ENCODE results near the gene GP1BA. TPM values are rescaled to one million over a fixed set of nuclear protein-coding genes. Genes with fewer than 3 reads are reported as not detected.

GP1BA gene
- not detected in 2 replicates for total RNA-seq

GRCh38 chr17:4931963-4932362, at the start of gene GP1BA:
TSS of gene GP1BA (plus strand) at chr17:4932277. CDS start at chr17:4932605, 328 bp downstream.
- no peak for DNase-seq

GRCh38 chr17:4884489-4884888, 47.6 kb upstream of the GP1BA start:
- DNase-seq = no peak

- no peak for DNase-seq
These were observed 45.2 kb upstream of the GP1BA start for GRCh38 chr17:4886830-4887229.

- DNase-seq = no peak
These were observed 44.5 kb upstream of the GP1BA start for GRCh38 chr17:4887581-4887980.

- DNase-seq = no peak
These were observed 40.4 kb upstream of the GP1BA start for GRCh38 chr17:4891411-4892410.

- no peak for DNase-seq
These were observed 39.4 kb upstream of the GP1BA start for GRCh38 chr17:4892499-4893221.

GRCh38 chr17:4893272-4893671, 38.8 kb upstream of the GP1BA start:
- DNase-seq = no peak

GRCh38 chr17:4893721-4894560, 38.1 kb upstream of the GP1BA start:
- no peak for DNase-seq

- no peak for DNase-seq
These were observed 37.0 kb upstream of the GP1BA start for GRCh38 chr17:4895121-4895520.

GRCh38 chr17:4895657-4896331, 36.3 kb upstream of the GP1BA start:
- no peak for DNase-seq

GRCh38 chr17:4896332-4897197, 35.5 kb upstream of the GP1BA start:
- DNase-seq = no peak

- DNase-seq = no peak
These were observed 34.8 kb upstream of the GP1BA start for GRCh38 chr17:4897198-4897687.

GRCh38 chr17:4897785-4898184, 34.3 kb upstream of the GP1BA start:
- DNase-seq = no peak

- DNase-seq = no peak
These were observed 33.7 kb upstream of the GP1BA start for GRCh38 chr17:4898351-4898750.

GRCh38 chr17:4898927-4899326, 33.1 kb upstream of the GP1BA start:
- DNase-seq = no peak

GRCh38 chr17:4899341-4900230, 32.5 kb upstream of the GP1BA start, which contains the start of gene C17orf107:
TSS of gene C17orf107 (plus strand) at chr17:4899536. CDS start at chr17:4899763, 227 bp downstream.
- DNase-seq = peak; percentile 78

GRCh38 chr17:4900231-4901107, 31.6 kb upstream of the GP1BA start:
- DNase-seq = peak; percentile 54

GRCh38 chr17:4901108-4901647, 30.9 kb upstream of the GP1BA start:
- DNase-seq = no peak

Data from dermis blood vessel endothelial cell (primary cell).